Stimulated activated naive CD8-positive, alpha-beta T cell treated with anti-CD3 and anti-CD28 coated beads, Interleukin-15, Interleukin-2, amounts not matched to agents 100 U/mL and 50 U/mL, for 24 hours (primary cell): ENCODE results near the gene HSP90B1.

Source experiments
- ATAC-seq: fragments of 150-1000 bp; cut with Tn5 transposase; one replicate; pipeline ENCODE4 v1.10.0; 2021
- DNase-seq: peaks from one replicate; pipeline ENCODE4 v3.0.0; 2021

Gene HSP90B1

DNA sequence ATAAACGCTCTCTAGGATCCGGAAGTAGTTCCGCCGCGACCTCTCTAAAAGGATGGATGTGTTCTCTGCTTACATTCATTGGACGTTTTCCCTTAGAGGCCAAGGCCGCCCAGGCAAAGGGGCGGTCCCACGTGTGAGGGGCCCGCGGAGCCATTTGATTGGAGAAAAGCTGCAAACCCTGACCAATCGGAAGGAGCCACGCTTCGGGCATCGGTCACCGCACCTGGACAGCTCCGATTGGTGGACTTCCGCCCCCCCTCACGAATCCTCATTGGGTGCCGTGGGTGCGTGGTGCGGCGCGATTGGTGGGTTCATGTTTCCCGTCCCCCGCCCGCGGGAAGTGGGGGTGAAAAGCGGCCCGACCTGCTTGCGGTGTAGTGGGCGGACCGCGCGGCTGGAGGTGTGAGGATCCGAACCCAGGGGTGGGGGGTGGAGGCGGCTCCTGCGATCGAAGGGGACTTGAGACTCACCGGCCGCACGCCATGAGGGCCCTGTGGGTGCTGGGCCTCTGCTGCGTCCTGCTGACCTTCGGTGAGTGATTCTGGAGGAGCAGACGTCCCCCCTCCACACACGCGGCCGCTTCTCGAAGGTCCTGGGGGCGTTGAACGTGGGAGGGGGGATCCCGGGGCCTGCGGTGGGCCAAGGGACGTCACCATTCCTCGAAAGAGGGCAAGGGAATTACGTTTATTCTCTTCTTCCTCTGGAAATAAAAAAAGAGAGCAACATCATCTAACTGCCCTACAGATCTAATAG is at the start of gene HSP90B1:
HSP90B1 (plus strand) TSS at position 377 of the 753 bp plus-strand sequence; CDS start at position 483, 106 bp downstream.
- peak; percentile 67 for ATAC-seq

DNA sequence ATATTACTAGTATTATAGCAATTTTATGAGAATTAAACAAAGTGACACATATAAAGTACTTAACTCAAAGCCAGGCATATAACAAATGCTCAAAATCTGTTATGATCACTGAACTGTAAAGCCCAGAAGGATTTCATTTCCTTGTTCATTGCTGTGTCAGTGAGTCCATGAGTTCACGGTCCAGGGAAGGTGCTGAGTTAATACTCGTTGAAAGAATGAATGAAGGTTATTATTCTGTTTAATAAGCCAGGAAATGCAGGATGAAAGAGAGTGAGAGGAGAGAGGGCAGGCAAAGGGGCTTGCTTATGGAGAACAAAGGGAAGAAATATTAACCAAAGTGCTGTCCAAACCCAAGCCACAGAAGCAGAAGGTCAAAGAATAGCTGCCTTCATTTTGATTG is 48.9 kb upstream of the HSP90B1 start:
- DNase-seq (no peak), ATAC-seq (no peak)

More for the DNA sequence above, at the start of gene HSP90B1:
- peak; percentile 99 for DNase-seq

DNA sequence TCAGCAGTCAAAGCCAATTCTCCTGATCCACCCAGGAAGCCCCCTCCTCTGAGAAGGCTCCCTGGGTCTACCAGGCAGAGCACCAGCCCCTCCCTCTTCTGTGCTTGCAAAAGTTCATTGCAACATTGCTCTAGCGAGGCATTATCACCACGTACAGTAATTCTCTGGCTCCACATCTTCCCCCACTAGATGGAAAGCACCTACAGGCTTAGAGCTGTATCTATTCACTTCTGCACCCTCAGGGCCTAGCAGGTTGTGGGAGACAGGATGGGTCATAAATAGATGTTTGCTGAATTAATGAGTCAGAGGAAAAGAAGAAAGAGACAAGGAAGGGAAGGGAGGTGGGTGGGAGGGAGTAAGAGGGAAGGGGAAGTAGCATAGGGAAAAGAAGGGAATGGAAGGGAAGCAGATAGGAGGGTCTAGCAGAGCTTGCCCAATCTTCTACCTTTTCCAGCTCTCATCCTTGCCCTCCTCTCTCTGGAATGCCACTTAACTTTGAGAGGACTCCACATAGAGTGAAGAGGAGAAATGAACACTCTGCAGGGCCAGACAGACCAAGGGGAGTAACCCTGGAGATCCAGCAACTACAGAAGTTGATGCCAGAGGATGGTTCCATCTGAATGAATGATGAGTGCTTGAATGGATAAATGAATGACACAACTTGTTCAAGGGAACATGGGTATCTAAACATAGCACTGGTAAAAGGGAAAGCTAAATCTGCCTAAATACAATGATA is 47.2 kb upstream of the HSP90B1 start:
- DNase-seq (no peak), ATAC-seq (no peak)

DNA sequence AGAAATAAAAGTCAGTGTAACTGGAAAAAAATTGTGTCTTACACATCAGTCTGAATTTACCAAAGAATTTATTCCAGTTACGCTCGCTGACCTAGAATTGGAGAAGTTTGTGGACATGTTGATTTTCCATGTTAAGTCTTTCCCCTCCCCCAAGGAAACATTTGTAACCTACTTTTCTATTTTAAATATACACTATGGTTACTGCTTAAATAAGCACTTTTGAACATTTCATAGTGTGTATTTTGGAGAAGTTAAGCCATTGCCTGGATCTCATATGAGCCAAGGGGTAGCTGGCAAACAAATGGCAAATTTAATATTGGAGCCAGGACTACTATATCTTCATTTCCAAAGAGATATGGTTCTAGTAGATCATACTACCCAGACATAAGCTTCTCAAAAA is 46.3 kb upstream of the HSP90B1 start:
- DNase-seq, result no peak

DNA sequence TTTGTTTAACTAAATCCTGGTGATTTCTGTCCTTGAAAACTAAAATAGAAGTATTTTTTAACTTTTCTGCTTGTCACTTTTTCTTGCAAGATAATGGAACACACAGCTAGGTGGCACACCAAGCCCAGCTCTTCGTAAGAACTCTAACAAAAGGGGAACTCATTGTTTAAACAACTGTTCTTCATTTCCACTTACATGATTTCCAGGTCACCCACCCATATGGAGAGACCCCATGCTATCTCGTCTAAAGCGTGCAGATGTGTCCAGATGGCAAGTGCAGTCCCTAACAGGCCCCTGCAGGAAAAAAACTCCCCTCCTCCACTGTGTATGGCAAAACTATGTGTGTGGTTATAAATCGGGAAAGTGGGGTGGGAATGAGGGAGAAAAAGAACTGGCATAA is 45.9 kb upstream of the HSP90B1 start:
- ATAC-seq (no peak), DNase-seq (peak; percentile 21)

More for the DNA sequence above, 46.3 kb upstream of the HSP90B1 start:
- no peak for ATAC-seq

DNA sequence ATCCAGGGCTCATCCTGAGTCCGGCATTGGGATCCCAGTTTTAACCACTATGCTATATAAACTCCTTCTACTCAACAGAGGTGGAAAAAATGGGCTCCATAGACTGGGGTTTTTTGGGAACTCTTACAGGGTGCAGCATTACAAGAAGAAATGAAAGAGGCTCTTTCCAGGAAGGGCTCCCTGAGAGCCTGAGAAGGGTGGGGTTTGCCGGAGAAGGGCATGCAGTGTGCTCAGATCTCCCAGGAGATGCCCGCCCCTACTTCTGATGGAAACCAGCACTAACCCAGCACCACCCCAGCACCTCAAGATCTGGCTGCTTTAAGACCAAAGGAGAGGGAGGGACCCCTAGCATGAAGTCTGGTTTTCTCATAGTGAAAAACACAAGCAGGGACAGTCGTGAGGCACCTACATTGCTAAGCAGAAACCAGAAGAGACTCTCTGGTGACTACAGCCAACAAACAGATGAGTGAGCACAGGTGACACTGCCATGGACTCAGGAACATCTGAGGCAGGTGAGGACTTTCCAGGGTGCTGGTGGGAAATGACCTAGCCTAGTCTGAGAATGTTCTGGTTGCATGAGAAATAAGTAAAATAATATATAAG is 43.9 kb upstream of the HSP90B1 start:
- DNase-seq (no peak), ATAC-seq (peak; percentile 37)

DNA sequence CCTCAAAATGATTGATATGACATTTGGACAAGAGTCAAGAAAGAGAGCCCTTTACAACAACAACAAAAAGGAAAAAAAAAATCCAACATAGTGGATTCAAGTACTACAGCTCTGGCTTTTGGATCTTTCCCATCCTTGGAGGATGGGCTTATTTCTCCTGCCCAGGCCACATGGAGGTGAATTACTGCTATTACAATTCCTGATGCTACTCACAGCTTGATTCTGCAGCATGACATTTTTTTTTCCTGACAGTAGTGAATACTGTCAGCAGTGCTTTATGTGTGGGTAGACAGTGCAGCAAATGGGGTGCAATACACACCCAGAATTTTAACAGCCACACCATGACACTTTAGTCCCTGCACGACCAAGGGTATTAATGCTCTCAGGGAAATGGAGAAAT is 42.5 kb upstream of the HSP90B1 start:
- ATAC-seq (no peak), DNase-seq (no peak)

DNA sequence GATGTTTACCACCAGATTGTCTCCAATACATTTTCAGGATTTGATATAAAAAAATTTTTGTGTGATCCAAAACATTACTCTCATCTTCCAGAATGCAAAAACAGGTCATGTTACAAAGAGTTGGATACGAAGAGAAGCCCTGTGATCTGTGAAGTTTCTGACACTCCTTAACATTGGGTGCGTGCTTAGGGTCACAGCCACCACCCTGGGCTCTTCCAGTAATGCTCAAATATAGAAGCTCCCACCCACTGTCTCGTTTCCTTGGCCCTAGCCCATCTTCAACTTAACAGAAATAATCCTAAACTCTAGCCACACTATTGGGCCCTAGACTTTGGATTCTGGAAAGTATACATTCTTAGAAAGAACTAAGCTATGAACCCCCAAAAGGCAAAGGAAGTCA is 32.9 kb upstream of the HSP90B1 start:
- no peak for ATAC-seq
- no peak for DNase-seq

DNA sequence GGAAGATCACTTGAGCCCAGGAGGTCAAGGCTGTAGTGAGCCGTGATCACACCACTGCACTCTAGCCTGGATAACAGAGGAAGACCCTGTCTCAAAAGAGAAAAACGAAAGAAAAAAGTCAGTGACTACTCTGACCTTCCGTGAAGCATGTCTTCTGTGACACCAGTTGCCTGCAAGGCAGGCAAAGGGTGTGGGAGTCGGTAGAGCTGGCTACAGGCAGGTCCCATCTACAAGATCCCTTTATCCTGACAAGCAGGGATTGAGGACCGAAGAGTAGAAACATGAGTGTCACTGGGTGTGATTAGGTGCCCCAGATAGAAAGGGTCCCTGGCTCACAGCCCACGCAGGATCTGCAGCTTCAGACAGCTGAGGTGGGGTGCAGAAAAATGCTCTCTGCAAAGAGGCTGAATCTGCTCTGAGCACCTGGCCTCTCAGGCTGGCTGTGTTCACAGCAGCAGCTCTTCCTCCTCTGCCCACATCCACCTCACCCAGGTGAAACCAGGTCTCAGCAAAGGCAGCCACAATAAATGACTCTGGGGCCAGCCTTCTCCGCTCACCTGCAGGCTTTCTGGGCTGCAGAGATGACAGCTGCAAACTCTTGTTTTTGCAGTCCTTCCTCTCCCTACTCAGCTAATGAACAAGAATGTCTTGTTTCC is 28.6 kb upstream of the HSP90B1 start:
- DNase-seq (no peak), ATAC-seq (peak; percentile 37)

DNA sequence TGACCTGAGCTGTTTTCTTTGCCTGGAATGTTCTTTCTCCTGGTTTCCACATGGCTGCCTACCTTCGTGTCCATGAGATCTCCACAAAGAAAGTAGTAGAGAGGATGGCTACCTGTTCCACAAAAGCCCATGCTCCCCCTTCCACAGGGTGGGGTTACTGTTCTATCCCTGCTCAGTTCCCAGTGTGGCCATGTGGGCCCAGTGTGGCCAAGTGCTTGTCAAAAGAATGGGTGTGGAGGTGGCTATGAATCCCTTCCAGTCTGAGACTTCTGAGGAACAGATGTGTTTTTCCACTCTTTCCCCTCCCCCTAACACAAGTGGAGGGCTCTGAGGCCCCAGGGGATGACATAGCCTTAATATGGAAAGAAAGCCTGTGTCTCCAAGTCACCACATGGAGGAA is 26.2 kb upstream of the HSP90B1 start:
- DNase-seq (no peak), ATAC-seq (no peak)

DNA sequence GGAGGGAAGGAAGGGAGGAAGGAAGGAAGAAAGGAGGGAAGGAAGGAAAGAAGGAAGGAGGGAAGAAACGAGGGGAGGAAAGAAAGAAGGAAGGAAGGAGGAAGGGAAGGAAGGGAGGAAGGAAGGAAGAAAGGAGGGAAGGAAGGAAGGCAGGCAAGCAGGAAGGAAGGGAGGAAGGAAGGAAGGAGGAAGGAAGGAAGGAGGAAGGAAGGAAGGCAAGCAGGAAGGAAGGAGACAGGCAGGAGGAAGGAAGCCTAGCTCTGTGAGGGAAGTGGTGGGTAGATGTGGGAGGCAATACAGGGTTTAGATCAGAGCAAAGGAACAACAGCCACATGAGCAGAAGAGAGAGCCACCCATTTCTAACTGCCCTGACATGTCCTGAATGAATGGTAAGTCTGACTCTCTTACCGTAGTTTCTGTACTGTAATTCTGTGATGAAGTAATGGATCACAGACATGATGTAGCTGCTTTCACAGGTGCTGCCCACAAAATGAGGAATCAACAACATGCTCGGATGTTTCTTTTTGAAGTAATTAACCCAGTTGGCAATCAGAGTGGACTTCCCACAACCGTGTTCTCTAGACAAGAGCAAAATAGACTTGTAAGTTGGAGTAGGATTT is 24.4 kb upstream of the HSP90B1 start:
- ATAC-seq (peak; percentile 51), DNase-seq (no peak)

DNA sequence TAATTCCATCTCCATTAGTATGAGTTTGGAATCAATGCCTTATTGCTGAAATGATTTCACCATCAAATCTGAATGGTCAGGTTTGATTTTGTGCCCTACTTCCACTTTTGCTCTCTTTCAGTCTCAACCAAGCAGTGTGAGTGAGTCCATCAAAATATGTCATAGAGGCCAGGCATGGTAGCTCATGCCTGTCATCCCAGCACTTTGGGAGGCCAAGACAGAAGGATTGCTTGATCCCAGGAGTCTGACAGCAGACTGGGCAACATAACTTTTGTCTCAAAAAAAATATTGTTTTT is 22.0 kb upstream of the HSP90B1 start:
- no peak for ATAC-seq
- DNase-seq, result no peak

DNA sequence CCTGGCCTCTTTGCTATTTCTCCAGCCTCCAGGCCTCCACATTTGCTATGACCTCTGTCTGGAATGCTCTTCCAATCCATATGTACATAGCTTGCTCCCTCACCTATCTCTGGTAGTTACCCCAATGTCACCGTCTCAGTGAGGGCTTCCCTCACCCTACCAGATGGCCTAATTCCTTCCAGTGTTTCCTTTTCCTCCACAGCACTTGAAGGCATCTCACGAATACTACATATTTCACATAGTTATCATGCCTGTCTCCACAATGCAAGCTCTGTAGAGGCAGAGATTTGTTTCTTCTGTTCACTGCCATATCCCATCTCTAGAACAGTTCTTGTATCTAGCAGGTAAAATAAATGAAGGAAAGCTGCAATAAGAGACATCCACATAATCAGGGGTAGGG is 21.3 kb upstream of the HSP90B1 start:
- ATAC-seq, result no peak
- no peak for DNase-seq

DNA sequence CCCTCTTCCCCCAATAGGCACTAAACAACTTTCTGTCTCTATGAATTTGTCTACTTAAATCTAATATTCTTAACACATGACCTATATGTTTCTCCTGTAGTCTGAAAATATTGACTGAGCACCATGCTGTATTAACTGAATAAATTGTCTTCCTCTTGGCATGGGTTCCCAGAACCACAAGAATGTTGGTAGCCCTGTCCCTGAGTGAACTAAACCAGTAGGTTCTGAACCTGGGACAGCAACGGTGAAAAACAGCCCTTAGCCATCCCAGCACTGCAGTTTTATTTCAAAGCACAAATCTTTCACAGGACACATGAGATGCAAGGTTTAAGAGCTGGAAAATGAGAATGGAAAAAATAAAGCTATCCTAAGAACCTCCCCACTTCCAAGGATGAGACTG is 20.4 kb upstream of the HSP90B1 start:
- no peak for ATAC-seq
- DNase-seq, result no peak

DNA sequence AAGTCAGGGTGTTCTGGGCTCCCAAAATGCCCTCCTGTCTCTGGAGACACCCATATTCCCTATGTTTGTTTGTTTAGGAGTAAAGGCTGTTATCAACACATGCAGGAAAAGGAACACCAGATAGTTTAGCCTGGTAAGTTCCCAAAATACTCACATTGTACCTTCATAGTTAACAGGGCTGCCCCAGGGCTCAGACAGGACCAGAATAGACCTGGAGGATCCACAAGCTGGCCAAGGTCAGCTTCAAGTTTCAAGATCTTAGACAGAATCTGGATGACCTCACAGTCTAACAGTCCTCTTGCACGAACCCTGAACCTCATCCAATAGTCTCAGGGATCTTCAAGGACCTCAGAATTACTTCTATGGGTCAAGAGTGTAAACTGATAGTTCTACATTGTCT is 18.1 kb upstream of the HSP90B1 start:
- no peak for ATAC-seq
- DNase-seq, result no peak

DNA sequence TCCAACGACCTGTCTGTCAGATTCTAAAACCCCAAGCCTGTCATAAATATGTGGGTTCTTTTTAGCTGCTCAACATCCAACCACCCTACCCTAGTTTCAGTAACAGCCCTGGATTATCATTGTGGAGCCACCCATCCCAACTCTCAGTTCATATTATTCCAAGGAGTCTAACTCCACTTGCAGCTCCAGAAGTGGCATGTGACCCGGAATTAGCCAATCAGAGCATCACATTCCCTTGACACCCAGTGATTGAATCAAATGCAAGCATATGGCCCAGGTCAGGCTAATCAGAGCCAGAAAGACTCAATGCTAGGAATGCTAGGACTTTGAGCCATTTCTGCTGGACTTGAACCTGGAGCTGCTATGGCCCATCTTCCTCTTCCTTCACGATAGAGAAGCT is 17.1 kb upstream of the HSP90B1 start:
- ATAC-seq (no peak), DNase-seq (no peak)

DNA sequence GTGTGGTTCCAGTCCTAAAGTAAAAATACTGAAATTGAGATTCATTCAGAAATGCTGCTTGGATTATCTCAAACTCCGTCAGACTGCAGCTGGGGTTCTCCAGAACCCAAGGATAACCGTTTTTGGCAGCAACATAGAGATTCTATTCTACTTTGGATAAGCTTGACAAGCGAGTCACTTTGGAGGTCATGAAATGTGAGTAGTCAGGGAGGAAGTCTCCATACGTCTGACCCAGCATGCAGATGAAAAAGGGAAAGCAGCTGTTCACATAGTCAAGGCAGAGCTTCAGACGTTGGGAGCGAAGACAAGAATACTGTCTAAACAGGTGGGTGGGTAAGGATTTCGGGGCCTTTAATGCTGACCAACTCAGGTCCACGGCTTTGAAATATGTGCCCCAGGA is 14.9 kb upstream of the HSP90B1 start:
- ATAC-seq (no peak), DNase-seq (no peak)

DNA sequence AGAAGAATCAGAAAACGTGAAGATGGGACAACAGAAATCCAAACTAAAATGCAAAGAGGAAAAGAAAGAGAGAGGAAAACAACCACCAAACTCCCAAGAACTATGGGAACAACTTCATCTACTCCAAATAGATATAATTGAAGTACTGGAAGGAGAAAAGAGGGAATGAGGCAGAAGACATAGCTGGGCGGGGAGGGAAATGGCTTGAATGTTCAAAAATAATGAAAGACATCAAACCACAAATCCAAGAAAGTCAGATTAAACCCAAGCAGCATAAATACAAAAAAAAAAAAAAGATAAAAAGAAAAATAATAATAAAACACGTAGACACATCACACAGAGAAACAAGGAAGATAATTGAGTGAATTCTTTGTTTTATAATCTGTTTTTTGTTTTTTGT is 12.3 kb upstream of the HSP90B1 start:
- no peak for ATAC-seq
- DNase-seq, result no peak

DNA sequence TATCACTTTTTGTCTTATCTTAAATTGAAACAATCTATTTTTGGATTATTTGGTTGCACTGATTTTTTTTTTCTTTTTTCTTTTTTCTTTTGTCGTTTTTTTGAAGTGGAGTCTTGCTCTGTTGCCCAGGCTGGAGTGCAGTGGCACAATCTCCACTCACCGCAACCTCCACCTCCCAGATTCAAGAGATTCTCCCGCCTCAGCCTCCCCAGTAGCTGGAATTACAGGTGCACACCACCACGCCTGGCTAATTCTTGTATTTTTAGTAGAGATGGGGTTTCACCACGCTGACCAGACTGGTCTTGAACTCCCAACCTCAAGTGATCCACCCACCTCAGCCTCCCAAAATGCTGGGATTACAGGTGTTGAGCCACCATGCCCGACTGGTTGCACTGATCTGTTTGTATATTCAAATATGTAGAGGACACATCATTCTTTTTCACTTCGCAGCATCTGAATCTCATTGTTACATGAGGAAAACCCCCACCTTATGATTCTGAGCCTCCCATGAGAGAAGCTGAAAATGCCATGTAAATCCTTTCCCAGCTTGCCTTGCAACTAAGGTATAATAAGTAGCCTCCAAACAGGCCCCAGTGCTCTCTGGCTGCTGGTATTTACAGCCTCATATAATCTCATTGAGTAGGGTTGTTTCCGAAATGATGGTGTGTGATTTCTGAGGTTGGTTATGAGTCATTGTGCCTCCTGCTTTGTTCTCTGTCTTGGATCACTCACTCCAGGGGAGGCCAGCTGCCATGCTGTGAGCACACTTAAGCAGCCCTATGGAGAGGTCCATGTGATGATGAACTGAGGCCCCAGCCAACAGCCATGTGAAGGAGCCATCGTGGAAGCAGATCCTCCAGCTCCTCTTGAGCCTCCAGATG is 5.2 kb upstream of the HSP90B1 start:
- peak; percentile 64 for DNase-seq

DNA sequence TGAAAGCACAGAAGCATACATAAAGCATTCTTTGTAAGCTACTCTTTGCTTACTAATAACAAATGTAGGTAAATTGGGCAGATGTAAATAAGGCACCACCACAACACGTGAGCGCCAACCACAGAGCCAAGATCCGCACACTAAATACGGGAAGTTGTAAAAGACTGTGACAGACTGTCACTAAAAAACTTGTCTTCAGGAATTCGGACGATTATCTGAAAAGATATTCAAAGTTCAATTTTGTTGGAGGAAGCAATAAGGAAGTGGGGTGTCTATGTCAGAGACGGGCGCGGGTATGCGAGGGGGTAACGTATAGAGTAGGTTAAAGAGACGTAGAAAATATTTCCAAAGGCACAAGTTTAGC is 1.5 kb upstream of the HSP90B1 start:
- DNase-seq, result peak; percentile 66
- no peak for ATAC-seq

More for the DNA sequence above, 5.2 kb upstream of the HSP90B1 start:
- ATAC-seq, result peak; percentile 57

DNA sequence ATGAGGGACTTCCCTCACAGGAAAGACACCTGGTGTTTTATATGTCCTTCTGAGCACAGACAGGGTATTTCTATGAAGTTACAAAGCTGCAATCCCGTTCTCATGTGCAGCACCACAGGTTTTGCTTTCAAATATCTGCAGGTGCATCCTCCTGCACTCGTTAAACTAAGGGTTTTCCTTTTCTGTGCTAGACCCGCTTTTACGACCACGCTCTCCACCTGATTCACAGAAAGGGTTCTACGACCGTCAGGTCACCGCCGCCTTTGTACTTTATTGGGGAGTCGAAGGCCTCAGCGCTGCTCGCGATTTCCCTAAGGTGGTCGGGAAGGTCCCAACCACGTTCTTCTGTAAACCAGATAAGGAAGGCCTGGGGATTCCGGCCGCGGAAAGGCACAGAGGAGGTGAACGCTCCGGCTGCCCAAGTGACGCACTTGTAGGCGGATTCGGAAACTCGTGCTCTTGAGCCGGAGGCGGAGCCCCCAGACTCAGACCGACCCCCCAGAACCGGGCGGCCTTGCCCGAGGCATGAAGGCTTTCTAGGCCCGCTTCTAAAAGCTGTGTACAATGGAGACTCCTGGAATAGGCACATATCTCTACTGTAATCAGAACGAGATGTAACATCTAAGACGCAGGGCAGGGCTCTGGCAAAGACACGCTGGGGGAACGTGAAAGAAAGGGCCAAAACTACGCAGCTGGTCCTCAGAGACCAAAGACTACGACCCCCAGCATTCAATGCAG is 995 bp upstream of the HSP90B1 start:
- ATAC-seq (peak; percentile 34), DNase-seq (peak; percentile 86)
